Measurements from ENCODE around the gene MED23. TPM values are rescaled to one million over a fixed set of nuclear protein-coding genes. Genes with fewer than 3 reads are reported as not detected.
A peak's percentile ranks its signal among the peaks of the same experiment; 100 is the strongest.

The MED23 gene
- total and polyA plus RNA-seq, 9 of the 15 experiments (the other 6 are each of a cell fraction or from before 2014, with no cell fraction given): 13.7 to 61.2 (median 27.2) TPM

DNA sequence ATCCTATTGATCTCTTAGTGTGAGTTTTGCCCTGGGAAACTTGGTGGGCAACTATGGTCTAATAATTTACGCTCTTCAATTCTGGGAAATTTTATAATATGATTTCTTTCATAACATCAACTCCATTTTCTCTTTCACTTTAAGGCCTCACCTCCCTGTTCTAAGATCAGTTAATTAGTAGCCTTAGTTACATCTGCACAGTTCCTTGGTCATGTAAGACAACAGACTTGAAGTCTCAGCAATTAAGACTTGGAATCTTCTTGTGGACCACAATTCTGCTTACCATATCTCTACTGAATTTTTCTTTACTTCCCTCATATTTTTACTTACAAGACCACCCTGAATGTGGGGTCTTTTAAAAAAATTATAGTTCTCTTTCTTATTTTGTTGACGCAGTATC lies 17.8 kb upstream of the MED23 start:
- H3K27ac ChIP-seq (ENCODE audit: extremely low read depth, low read depth, low read length): peak overlapping the region; percentile 78
- CTCF ChIA-PET (ENCODE audit: low intra/inter-chr PET ratio): interaction anchor here (0.7 kb wide), 1 partner anchor 20 kb away, joined by 4 read pairs; no protein-coding TSS in a partner anchor

More for the DNA sequence above, 17.8 kb upstream of the MED23 start:
- Histone ChIP-seq H3K4me3 (no peak overlapping the region), H3K4me1 (replicated peaks in 1 of 2; ENCODE audit: control insufficient read depth in 2 of 2, insufficient read depth in 2 of 2, low read length in 2 of 2) (peaks cover 16 to 58% of the 10 kb centered on the region in 2 experiments), H4K20me1 (replicated peaks; ENCODE audit: control insufficient read depth, insufficient read depth, low read length) (no peaks in the 10 kb centered on the region), H3K4me2 (ENCODE audit: insufficient read depth, low read length) (peak overlapping the region; percentile 73), H3K9me3 (replicated peaks; ENCODE audit: control insufficient read depth, insufficient read depth, low read depth, low read length) (peaks cover 2% of the 10 kb centered on the region; the same call in 1 of the 2 replicates), H3K9ac (ENCODE audit: insufficient read depth in 1 of 2, low read depth in 2 of 2, low read length in 2 of 2) (0 out of 4 replicates have a peak overlapping the region, but pooled peaks of 1 of the 2 experiments have one; percentile 12), H3K79me2 (ENCODE audit: control insufficient read depth, insufficient read depth, low read length) (peaks cover 59% of the 10 kb centered on the region), H3K9me1 (ENCODE audit: control insufficient read depth, insufficient read depth, low read length) (no peaks in the 10 kb centered on the region), H3K27me3 (ENCODE audit: control insufficient read depth in 2 of 2, insufficient read depth in 2 of 2, low read length in 2 of 2) (no peaks in the 10 kb centered on the region), H3K36me3 (ENCODE audit: control insufficient read depth, insufficient read depth, low read length) (peaks cover 22% of the 10 kb centered on the region; the same call in 1 of the 3 replicates), H2AFZ (ENCODE audit: low read depth, low read length) (peak overlapping the region; percentile 66; the same call in 1 of the 2 replicates)
- intact Hi-C loops (cut with micrococcal nuclease): no loop called here
- in situ Hi-C loops (cut with MboI): loop anchor here (25.0 kb wide), 1 partner anchor 1166 kb away; the partner anchor contains the start of gene RPS12
- ATAC-seq (peak; percentile 31), FAIRE-seq (no peak), DNase-seq (ENCODE audit: extremely low read depth in 1 of 4, low spot score in 3 of 4) (no peak)
- BruUV-seq (replicated peaks): no TSS peak
- 55% methylated on average over 2 of the region's 2 CpGs for WGBS (ENCODE audit: insufficient coverage, low coverage, missing lambda C conversion rate)
- POLR2A ChIA-PET: interaction anchor here (0.5 to 2.4 kb wide), 5 partner anchors 7 to 206 kb away, joined by 3 to 10 read pairs (median 5); partner anchors contain the start of gene ENPP3
- TF ChIP-seq FOXJ2 (tag; IDR thresholded peaks at IDR 0.05) (0 out of 2 replicates have a peak, but pooled peaks have one; percentile 14), ZNF174 (CRISPR knock-in tag; IDR thresholded peaks at IDR 0.05) (no peak), GTF2A2 (tag; IDR thresholded peaks at IDR 0.05) (no peak), CREM (IDR thresholded peaks at IDR 0.05; ENCODE audit: low read depth) (no peak), ZZZ3 (IDR thresholded peaks at IDR 0.05) (no peak), ZBTB5 (IDR thresholded peaks at IDR 0.05) (no peak), C11orf30 (IDR thresholded peaks at IDR 0.05; ENCODE audit: low read depth) (no peak), NUFIP1 (IDR thresholded peaks at IDR 0.05; ENCODE audit: partially characterized antibody) (no peak), JUNB (CRISPR knock-in tag; conservative IDR thresholded peaks at IDR 0.05) (no peak), RBFOX2 (IDR thresholded peaks at IDR 0.05; ENCODE audit: low read depth, low read length) (no peak), LCOR (CRISPR knock-in tag; IDR thresholded peaks at IDR 0.05) (0 out of 2 replicates have a peak, but pooled peaks have one; percentile 14), SMC3 (conservative IDR thresholded peaks at IDR 0.05; ENCODE audit: insufficient read depth, low read depth, low read length) (no peak), MEIS2 (IDR thresholded peaks at IDR 0.05; ENCODE audit: partially characterized antibody) (no peak)
- TF ChIP-seq, protein P1, sequence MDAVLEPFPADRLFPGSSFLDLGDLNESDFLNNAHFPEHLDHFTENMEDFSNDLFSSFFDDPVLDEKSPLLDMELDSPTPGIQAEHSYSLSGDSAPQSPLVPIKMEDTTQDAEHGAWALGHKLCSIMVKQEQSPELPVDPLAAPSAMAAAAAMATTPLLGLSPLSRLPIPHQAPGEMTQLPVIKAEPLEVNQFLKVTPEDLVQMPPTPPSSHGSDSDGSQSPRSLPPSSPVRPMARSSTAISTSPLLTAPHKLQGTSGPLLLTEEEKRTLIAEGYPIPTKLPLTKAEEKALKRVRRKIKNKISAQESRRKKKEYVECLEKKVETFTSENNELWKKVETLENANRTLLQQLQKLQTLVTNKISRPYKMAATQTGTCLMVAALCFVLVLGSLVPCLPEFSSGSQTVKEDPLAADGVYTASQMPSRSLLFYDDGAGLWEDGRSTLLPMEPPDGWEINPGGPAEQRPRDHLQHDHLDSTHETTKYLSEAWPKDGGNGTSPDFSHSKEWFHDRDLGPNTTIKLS (IDR thresholded peaks at IDR 0.05; ENCODE audit: borderline replicate concordance, low read depth): no peak
- TF ChIP-seq, protein P2, sequence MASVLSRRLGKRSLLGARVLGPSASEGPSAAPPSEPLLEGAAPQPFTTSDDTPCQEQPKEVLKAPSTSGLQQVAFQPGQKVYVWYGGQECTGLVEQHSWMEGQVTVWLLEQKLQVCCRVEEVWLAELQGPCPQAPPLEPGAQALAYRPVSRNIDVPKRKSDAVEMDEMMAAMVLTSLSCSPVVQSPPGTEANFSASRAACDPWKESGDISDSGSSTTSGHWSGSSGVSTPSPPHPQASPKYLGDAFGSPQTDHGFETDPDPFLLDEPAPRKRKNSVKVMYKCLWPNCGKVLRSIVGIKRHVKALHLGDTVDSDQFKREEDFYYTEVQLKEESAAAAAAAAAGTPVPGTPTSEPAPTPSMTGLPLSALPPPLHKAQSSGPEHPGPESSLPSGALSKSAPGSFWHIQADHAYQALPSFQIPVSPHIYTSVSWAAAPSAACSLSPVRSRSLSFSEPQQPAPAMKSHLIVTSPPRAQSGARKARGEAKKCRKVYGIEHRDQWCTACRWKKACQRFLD (CRISPR knock-in tag; IDR thresholded peaks at IDR 0.05): no peak
